NOMO-1 (cell line): Measurements from ENCODE around the gene FSIP1.

Experiments used
- DNase-seq, 2 experiments: peaks; one replicate each; lab custom pipeline; 2025; ENCODE audit not compliant: unreplicated experiment in 2 of 2; lab: John Stamatoyannopoulos, UW

Gene FSIP1

GRCh38 chr15:39597751-39598185 lies 184.9 kb downstream of the FSIP1 start:
- DNase-seq = no peak

- DNase-seq = no peak
Measured at GRCh38 chr15:39597336-39597735, 185.3 kb downstream of the FSIP1 start.

GRCh38 chr15:39596358-39597051 lies 186.1 kb downstream of the FSIP1 start:
- no peak for DNase-seq

GRCh38 chr15:39595338-39596221 lies 187.1 kb downstream of the FSIP1 start:
- no peak for DNase-seq

- DNase-seq = no peak
Measured at GRCh38 chr15:39594446-39595337, 187.9 kb downstream of the FSIP1 start.

- DNase-seq = no peak
Measured at GRCh38 chr15:39593656-39594445, 188.8 kb downstream of the FSIP1 start.

- no peak for DNase-seq
Measured at GRCh38 chr15:39593071-39593655, 189.5 kb downstream of the FSIP1 start.

GRCh38 chr15:39592500-39592899 lies 190.1 kb downstream of the FSIP1 start:
- DNase-seq = no peak

- no peak for DNase-seq
Measured at GRCh38 chr15:39591896-39592315, 190.7 kb downstream of the FSIP1 start.

GRCh38 chr15:39591141-39591895 lies 191.3 kb downstream of the FSIP1 start:
- no peak for DNase-seq

- DNase-seq = no peak
Measured at GRCh38 chr15:39589815-39590644, 192.6 kb downstream of the FSIP1 start.

- no peak for DNase-seq
Measured at GRCh38 chr15:39589193-39589814, 193.3 kb downstream of the FSIP1 start.

GRCh38 chr15:39588531-39589192 lies 194.0 kb downstream of the FSIP1 start:
- no peak for DNase-seq

- DNase-seq = no peak
Measured at GRCh38 chr15:39587731-39588530, 194.7 kb downstream of the FSIP1 start.

GRCh38 chr15:39587096-39587721 lies 195.4 kb downstream of the FSIP1 start:
- DNase-seq = no peak
